Mesenchymal stem cell (in vitro differentiated cells and primary cell): Measurements from ENCODE around the gene IRF2.

Experiments
- DNase-seq: peaks from one replicate; pipeline ENCODE4 v3.0.0-alpha.2; 2013
- H2AFZ ChIP-seq: one replicate; pipeline ENCODE4 v1.6.1; 2013; ENCODE audit warnings: low read depth, mild to moderate bottlenecking, control low read depth, inconsistent platforms, low read length, moderate library complexity
- H2AK5ac ChIP-seq: 2 replicates; pipeline ENCODE4 v1.6.1; 2013; ENCODE audit warnings: low read length, moderate library complexity, mild to moderate bottlenecking, inconsistent platforms; ENCODE audit not compliant: severe bottlenecking
- H2BK120ac ChIP-seq: one replicate; pipeline ENCODE4 v1.6.1; 2013; ENCODE audit warnings: low read depth, mild to moderate bottlenecking, inconsistent platforms, low read length, moderate library complexity
- H2BK12ac ChIP-seq, 2 experiments: one replicate each; pipeline ENCODE4 v1.6.1; 2013; ENCODE audit warnings: inconsistent platforms in 2 of 2, low read length in 2 of 2, mild to moderate bottlenecking in 2 of 2, moderate library complexity in 2 of 2, control low read depth in 1 of 2
- H2BK15ac ChIP-seq: one replicate; pipeline ENCODE4 v1.6.1; 2013; ENCODE audit warnings: mild to moderate bottlenecking, low read depth, inconsistent platforms; ENCODE audit not compliant: poor library complexity, severe bottlenecking
- H2BK5ac ChIP-seq: 2 replicates; pipeline ENCODE4 v1.6.1; 2013; ENCODE audit warnings: low read depth, mild to moderate bottlenecking, low read length, control low read depth, inconsistent platforms; ENCODE audit not compliant: poor library complexity, severe bottlenecking
- H3K14ac ChIP-seq, 2 experiments: one replicate each; pipeline ENCODE4 v1.6.1; 2013; ENCODE audit warnings: inconsistent platforms in 2 of 2, low read length in 2 of 2, control low read depth in 1 of 2, mild to moderate bottlenecking in 1 of 2, moderate library complexity in 1 of 2
- H3K18ac ChIP-seq, 2 experiments: one replicate each; pipeline ENCODE4 v1.6.1; 2013; ENCODE audit warnings: inconsistent platforms in 2 of 2, low read length in 2 of 2, control low read depth in 1 of 2, low read depth in 1 of 2, mild to moderate bottlenecking in 1 of 2
- H3K23ac ChIP-seq, 2 experiments: one replicate each; pipeline ENCODE4 v1.6.1; 2013; ENCODE audit warnings: inconsistent platforms in 2 of 2, low read length in 2 of 2, mild to moderate bottlenecking in 2 of 2, moderate library complexity in 2 of 2, control low read depth in 1 of 2
- H3K27ac ChIP-seq: 2 replicates; pipeline ENCODE4 v1.5.1; 2013; ENCODE audit warnings: mild to moderate bottlenecking, moderate library complexity, low read length, control low read depth, inconsistent platforms; ENCODE audit not compliant: poor library complexity, severe bottlenecking
- H3K27me3 ChIP-seq, 2 experiments: 2 replicates each; pipeline versions ENCODE4 v1.6.1 to v1.7.0; 2013; ENCODE audit warnings: low read length in 2 of 2, mild to moderate bottlenecking in 2 of 2, moderate library complexity in 2 of 2, control low read depth in 1 of 2, inconsistent platforms in 1 of 2; ENCODE audit not compliant: control insufficient read depth in 1 of 2, insufficient read depth in 1 of 2
- H3K36me3 ChIP-seq, 2 experiments: 2 replicates each; pipeline versions ENCODE4 v1.6.1 to v1.7.0; 2013; ENCODE audit warnings: low read length in 2 of 2, control low read depth in 1 of 2, inconsistent platforms in 1 of 2, low read depth in 1 of 2, mild to moderate bottlenecking in 1 of 2; ENCODE audit not compliant: insufficient read depth in 2 of 2, control insufficient read depth in 1 of 2
- H3K4ac ChIP-seq, 2 experiments: one replicate each; pipeline ENCODE4 v1.6.1; 2013; ENCODE audit warnings: inconsistent platforms in 2 of 2, low read length in 2 of 2, mild to moderate bottlenecking in 2 of 2, moderate library complexity in 2 of 2, control low read depth in 1 of 2, low read depth in 1 of 2
- H3K4me1 ChIP-seq: 2 replicates; pipeline ENCODE4 v1.6.1; 2013; ENCODE audit warnings: low read depth, low read length, control low read depth; ENCODE audit not compliant: control insufficient read depth, insufficient read depth
- H3K4me2 ChIP-seq: 2 replicates; pipeline ENCODE4 v1.6.1; 2013; ENCODE audit warnings: low read length, mild to moderate bottlenecking, inconsistent platforms; ENCODE audit not compliant: poor library complexity, severe bottlenecking
- H3K4me3 ChIP-seq, 2 experiments: 2 replicates each; pipeline versions ENCODE4 v1.5.1 to v1.7.0; 2013; ENCODE audit warnings: low read length in 2 of 2, mild to moderate bottlenecking in 2 of 2, control low read depth in 1 of 2, low read depth in 1 of 2; ENCODE audit not compliant: insufficient read depth in 1 of 2
- H3K79me1 ChIP-seq: replicated peaks from 2 replicates; pipeline ENCODE4 v1.6.1; 2013; ENCODE audit warnings: mild to moderate bottlenecking, control low read depth, low read length, inconsistent platforms; ENCODE audit not compliant: poor library complexity, severe bottlenecking
- H3K9ac ChIP-seq: 2 replicates; pipeline ENCODE4 v1.7.0; 2013; ENCODE audit warnings: mild to moderate bottlenecking, low read length, moderate library complexity
- H3K9me3 ChIP-seq: 2 replicates; pipeline ENCODE4 v1.7.0; 2013; ENCODE audit warnings: mild to moderate bottlenecking, low read length; ENCODE audit not compliant: control insufficient read depth
- H4K8ac ChIP-seq: one replicate; pipeline ENCODE4 v1.6.1; 2013; ENCODE audit warnings: inconsistent platforms, mild to moderate bottlenecking, low read length, moderate library complexity
- H4K91ac ChIP-seq: one replicate; pipeline ENCODE4 v1.6.1; 2013; ENCODE audit warnings: mild to moderate bottlenecking, low read length, inconsistent platforms
- WGBS: methylation state at CpG from one replicate; pipeline ENCODE4 v1.1.7; 2013; ENCODE audit warnings: mixed read lengths; 5-methylcytosine and 5-hydroxymethylcytosine counted together

The IRF2 gene

DNA sequence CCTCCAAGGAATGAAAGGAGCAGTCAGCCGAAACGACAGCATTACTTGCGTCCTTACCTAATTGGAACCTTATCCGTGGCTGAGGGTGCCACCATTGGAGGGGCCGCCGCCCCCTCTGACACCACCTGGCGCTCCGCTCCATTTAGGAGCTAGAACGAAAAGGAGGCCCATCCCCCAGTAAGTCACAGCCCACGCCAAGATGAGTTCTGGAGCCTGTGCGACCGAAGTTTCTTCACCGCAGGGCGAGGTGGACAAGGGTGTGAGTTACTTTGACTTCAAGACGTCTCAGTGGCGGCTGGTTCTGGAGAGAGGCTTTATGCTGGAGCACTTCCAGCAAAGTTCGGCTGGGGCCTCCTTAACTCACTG, 729 bp upstream of the IRF2 start:
- no peak overlapping the region for H2BK5ac ChIP-seq
- peak overlapping the region; percentile 68 for H2BK15ac ChIP-seq
- peak; percentile 67 for DNase-seq
- no peak overlapping the region for H2AFZ ChIP-seq
- H3K23ac ChIP-seq = no peak overlapping the region
- no peaks in the 10 kb centered on the region for H3K9me3 ChIP-seq
- peak overlapping the region; percentile 87 to 100 for H3K4me3 ChIP-seq
- H2BK12ac ChIP-seq = peak overlapping the region; percentile 8 to 20
- H3K36me3 ChIP-seq = no peaks in the 10 kb centered on the region
- H3K27me3 ChIP-seq = no peaks in the 10 kb centered on the region
- H3K27ac ChIP-seq = peak overlapping the region; percentile 55
- 2% methylated on average over 17 of the region's 17 CpGs for WGBS
- peak overlapping the region in 1 of 2 experiments; percentile 97 for H3K14ac ChIP-seq
- peak overlapping the region; percentile 77 for H4K8ac ChIP-seq
- H3K9ac ChIP-seq = peak overlapping the region; percentile 99
- no peak overlapping the region for H2BK120ac ChIP-seq
- peak overlapping the region; percentile 74 for H3K4me2 ChIP-seq
- peak overlapping the region; percentile 73 to 89 for H3K4ac ChIP-seq
- peak overlapping the region; percentile 81 for H4K91ac ChIP-seq
- H3K79me1 ChIP-seq = peaks cover 8% of the 10 kb centered on the region
- H3K18ac ChIP-seq = peak overlapping the region; percentile 86 to 97
- no peak overlapping the region for H2AK5ac ChIP-seq
- peaks cover 3% of the 10 kb centered on the region for H3K4me1 ChIP-seq

DNA sequence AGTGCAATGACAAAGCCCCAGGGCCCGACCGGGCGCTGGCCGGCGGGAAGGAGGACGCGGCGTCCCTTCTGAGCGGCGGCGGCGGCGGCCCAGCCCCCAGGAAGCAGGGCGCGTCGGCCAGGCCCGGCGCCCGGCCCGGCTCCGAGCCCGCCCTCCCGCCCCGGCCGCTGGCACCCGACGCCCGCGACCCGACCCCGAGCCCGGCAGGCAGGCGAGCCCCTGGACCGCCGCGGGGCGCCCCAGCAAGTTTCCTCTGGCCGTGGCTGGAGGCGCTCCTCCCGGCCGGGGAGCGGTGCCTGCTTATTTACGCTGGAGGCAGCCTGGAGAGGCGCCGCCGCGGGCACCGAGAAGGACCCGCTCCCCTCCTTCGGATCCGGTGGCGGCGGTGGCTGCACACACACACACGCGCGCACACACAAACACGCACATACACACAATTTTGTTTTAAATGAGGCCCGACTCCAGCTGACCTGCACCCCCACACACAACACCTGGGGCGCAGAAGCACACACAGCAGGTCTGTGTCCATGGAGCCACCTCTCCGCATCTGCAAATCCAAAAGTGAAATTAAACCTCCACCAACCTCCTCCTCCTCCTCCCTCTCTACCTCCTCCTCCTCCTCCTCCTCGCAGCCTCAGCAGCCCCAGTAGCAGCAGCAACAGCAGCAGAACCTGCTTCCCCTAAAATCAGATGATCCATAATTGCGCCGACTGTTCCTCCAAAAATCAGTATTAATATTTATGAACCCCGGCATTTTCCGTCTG, 669 bp downstream of the IRF2 start:
- peak overlapping the region; percentile 75 for H3K4me2 ChIP-seq
- H3K27ac ChIP-seq = peak overlapping the region; percentile 84
- H2BK120ac ChIP-seq = peak overlapping the region; percentile 87
- peak overlapping the region; percentile 91 for H4K91ac ChIP-seq
- 0% methylated on average over 33 of the region's 65 CpGs for WGBS
- no peaks in the 10 kb centered on the region for H3K9me3 ChIP-seq
- peak overlapping the region in 1 of 2 experiments; percentile 97 for H3K14ac ChIP-seq
- peak overlapping the region; percentile 82 for H4K8ac ChIP-seq
- peak overlapping the region; percentile 82 for H2BK15ac ChIP-seq
- H3K23ac ChIP-seq = peak overlapping the region; percentile 64 to 96
- H3K36me3 ChIP-seq = peaks cover 0 to 9% of the 10 kb centered on the region in 2 experiments
- no peak overlapping the region for H2AK5ac ChIP-seq
- peak overlapping the region; percentile 32 for H2AFZ ChIP-seq
- no peaks in the 10 kb centered on the region for H3K27me3 ChIP-seq
- peak overlapping the region; percentile 90 to 98 for H3K18ac ChIP-seq
- peak overlapping the region; percentile 92 to 98 for H3K4ac ChIP-seq
- H3K4me3 ChIP-seq = peak overlapping the region; percentile 83 to 99
- peak overlapping the region; percentile 42 to 67 for H2BK12ac ChIP-seq
- peak overlapping the region; percentile 83 for H2BK5ac ChIP-seq
- H3K79me1 ChIP-seq = peaks cover 11% of the 10 kb centered on the region
- DNase-seq = peak; percentile 70
- H3K4me1 ChIP-seq = peaks cover 3% of the 10 kb centered on the region
- peak overlapping the region; percentile 100 for H3K9ac ChIP-seq

DNA sequence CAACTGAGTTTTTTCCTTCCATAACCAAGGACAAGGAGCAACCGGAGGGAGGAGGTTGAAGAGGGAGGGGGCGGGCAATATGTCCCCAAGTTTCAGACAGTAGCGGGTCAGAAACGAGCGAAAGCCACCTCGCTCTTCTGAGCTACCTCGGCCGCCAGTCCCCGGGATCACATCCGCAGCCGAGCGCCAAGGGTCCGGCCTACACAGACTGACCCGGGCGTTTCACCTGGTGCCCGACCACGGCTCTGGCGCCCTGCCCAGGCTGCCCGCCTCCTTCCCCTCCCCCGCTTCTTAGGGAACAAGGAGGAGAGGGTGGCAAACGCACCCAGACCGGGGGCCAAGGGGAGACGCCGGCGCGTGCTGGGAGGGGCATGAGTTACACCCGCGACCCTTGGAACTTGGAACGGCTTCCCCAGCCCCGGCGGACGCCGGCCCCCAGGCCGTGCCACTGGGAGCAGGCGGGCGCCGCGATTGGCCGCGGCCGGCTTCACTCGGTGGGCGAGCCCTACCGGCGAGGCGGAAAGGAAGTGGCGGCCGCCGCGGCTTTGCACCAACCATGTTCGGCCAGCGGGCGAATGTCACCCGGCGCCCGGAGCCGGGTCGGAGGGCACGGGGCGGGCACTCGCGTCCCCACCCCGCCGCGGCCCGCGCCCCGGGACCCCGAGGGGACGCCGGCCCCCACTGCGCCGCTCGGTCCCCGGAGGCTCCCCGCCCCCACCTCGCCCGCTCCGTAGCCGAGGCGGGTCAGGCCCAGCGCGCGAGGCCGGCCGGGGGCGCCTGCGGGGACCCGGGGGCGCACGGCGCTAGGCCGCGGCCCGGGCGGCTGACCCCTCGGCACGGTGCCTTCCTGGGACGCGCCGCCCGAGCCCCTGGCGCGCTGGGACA, 1.5 kb downstream of the IRF2 start:
- DNase-seq = peak; percentile 80
- Histone ChIP-seq H3K23ac (peak overlapping the region; percentile 64 to 73), H4K8ac (peak overlapping the region; percentile 95), H3K4me3 (peak overlapping the region; percentile 83 to 93), H3K4me1 (peaks cover 3% of the 10 kb centered on the region), H3K36me3 (peaks cover 0 to 9% of the 10 kb centered on the region in 2 experiments), H2AFZ (peak overlapping the region; percentile 46), H3K27me3 (no peaks in the 10 kb centered on the region), H2BK5ac (peak overlapping the region; percentile 83), H3K27ac (peak overlapping the region; percentile 82), H3K9me3 (no peaks in the 10 kb centered on the region), H4K91ac (peak overlapping the region; percentile 91), H3K18ac (peak overlapping the region; percentile 93 to 98), H2BK12ac (peak overlapping the region; percentile 42 to 68), H3K4ac (peak overlapping the region; percentile 67 to 91), H3K4me2 (peak overlapping the region; percentile 81), H3K79me1 (peaks cover 18% of the 10 kb centered on the region), H2AK5ac (no peak overlapping the region), H2BK120ac (peak overlapping the region; percentile 87), H2BK15ac (peak overlapping the region; percentile 87), H3K14ac (peak overlapping the region; percentile 67 to 88), H3K9ac (peak overlapping the region; percentile 100)
- under 1% methylated on average over 43 of the region's 104 CpGs for WGBS
